Measurements from ENCODE around the gene NEK10.

NEK10 gene

DNA sequence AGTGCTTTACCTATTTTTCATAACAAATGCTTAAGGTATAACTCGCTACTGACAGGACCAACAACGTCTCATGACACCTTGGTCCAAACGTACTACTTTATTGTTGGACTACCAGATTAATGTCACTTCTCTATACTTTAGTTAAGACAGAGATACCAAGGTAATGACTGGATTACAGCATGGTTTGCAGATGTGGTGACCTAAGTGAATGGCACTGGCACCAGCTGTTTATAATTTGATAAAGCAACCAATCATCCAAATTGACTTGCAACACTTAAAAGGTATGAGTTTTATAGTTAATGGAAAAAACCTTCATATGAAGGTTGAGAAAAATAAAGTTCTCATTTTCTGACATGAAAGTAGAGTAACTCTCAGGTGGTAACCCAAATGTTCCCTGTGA is 209.0 kb downstream of the NEK10 start:
- DNase-seq: no peak

DNA sequence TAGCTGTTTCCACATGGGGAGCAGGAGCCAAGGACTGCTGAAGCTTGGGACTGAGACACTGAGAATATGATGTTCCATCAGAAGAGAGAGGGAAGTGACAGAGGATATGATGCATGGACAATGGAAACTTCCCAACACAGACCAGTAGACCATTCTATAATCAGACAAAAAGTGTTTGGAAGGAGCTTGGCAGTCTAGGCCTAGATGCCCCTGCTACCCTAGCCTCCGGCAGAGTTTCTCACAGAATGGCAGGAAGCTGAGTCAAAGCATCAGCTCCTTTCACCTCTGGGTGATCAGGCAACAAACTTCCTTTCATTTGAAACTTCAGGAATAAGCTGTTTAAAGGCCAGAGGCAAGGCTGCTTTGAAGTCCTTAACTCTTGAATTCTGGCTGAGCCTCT is 222.0 kb downstream of the NEK10 start:
- no peak for DNase-seq

DNA sequence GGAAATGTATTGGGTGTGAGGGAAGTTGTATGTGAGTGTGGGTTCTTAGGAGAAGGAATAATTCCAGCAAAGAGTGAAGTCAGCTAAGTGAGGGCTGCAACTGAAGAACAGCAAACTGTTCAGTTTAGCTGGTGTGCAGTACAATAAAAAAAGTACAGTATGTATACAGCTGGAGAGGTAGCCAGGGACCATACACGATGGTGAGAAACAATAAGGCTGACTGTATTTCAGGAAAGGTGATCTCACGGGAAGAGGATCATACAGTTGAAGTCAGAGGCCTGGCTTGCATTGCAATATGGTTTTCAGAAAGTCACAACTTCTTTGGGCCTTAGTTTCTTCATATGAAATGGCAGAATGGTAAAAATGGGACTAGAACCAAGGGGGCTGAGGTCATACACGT is 222.4 kb downstream of the NEK10 start:
- DNase-seq: no peak

DNA sequence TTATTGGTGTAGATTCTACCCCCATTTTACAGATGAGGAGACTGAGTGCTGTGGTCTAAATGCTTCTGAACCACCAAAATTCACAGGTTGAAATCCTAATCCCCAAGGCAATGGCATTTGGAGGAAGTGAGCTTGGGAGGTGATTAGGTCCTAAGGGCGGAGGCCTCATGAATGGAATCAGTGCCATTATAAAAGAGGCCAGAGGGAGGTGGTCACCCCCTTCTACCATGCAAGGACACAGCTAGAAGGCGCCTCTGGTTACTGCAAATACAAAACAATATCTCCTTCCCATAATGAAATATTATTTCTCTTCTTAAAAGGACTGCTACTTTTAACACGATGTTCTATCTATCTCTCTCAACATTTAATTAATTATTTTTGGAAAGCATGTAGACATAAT is 223.5 kb downstream of the NEK10 start:
- DNase-seq: no peak

DNA sequence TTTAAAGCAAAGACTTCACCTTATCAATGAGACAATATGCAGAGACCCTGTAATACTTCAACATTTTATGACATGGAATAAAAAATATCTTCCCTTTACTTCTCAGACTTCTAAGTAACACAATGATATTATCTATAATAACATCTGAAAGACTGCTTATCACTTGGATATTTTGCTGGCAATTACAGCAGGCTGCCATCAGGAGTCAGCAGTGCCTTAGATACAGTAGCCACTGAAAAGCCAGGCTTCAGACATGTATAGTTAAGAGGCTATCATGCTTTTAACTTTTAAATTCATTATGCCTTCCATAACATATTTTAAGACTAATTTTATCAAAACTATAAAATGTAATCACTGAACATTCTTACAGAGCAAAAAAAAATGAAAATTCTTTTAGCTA is 227.5 kb downstream of the NEK10 start:
- DNase-seq: no peak

DNA sequence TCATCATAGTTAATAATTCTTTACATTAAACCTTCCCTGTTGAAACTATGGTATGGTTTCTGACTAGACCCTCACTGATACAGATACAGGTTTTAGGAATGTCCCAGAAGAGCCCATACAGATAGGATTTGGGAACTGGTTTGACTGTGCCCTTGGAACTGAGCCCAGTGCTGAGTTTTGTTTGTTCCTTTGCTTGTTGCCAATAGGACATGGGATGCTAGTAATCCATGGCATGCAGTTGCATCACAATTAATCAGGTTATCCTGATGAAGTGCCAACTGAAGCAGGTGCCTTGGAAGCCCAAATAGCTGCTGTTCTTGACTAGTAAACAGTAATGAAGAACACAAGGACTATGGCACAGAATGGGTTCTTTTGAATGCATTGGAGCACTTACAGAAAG is 230.6 kb downstream of the NEK10 start:
- DNase-seq: no peak

DNA sequence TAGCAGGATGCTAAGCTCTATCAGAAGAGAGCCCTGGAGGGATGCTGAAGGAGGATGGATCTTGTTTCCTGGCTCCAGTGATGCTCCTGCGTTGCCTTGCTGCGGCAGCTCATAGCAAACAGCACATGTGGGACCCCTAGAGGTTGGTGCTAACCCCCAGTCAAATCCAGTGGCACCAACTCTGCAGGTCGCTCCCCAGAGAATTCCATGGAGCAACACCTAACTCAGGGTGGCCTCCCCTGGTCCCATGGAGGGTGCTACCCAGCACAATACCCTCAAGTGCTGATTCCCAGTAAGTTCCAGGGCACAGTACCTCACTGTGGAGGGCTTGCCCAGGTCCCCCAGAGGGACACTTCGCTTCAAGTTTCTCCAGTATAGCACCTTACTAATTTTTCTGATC is 231.2 kb downstream of the NEK10 start:
- no peak for DNase-seq

DNA sequence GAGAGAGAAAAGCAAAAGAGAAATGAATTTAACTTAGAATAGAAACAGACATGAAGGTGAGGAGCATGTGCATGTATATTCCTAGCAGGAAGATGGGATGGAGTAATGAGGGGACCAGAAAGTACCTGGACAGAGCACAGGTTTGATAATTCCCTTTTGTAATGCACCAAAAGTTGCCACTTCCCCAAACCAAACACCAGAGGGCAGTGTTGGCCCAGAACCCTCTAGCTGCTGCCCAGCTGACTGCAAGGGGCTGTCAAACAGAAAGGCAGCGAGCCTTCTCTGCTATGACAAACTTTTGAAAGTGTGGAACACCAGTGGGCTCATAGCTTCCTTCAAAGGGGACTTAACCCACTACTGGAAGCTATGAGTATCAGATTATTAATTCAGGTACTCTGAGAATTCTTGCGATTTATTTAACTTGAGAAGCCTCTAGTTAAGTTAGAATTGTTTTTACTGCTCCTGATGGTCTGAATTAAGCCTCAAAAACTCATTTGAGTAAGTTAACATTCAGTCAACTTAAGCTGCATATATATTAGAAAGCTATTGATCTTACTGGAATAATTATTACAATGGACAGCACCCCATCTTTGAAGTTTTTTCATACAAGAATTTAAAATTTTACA is 234.9 kb downstream of the NEK10 start:
- DNase-seq: no peak

DNA sequence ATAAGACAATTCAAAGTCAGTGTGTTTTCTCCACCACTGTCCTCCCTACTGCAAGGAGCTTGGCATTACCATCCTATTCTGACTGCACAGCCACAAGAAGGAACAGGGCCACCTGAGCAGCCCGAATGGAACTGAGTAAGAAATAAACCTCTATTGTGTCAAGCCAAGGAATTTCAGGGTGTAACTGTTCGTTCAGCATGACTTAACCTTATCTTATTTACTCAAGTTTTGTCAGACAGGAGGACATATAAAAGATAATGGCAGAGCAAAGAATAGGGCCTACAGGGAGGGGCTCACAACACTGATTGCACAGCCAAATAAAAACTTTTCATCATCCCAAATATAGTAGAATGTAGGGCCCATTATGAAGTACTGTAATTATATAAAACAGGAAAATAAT is 236.1 kb downstream of the NEK10 start:
- no peak for DNase-seq

DNA sequence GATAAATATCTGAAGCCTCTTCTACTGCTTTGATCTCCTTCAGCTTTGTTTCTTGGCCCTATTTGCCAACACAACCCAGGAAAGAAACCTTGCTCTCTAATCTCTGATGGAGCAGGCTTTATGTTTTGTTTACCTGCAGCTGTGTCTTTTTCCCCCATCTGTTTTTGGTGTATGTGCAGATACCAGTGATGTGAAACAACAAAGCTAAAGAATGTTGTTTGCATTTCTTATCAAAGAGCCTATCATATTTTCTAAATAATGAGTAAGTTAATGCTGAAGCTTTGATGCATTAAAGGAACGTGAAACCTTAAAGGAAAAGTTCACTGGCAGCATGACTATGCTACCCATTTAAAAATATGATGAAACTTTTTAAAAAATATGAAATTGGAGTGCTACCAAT is 238.4 kb downstream of the NEK10 start:
- no peak for DNase-seq

DNA sequence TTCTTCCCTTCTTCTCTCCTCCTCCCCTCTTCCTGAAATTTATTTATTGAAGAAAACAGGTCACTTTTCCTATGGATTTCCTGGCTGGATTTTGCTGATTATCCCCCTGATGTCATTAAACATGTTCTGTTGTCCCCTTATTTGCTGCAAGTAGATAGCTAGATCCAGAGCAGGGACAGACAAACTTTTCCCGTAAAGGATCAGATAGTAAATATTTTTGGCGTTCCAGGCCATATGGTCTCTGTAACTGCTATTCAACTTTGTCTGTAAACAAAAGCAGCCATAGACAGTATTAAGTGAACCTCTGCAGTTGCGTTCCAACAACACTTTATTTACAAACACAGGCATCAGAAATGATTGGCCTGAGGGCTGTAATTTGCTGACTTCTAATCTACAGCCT is 241.3 kb downstream of the NEK10 start:
- no peak for DNase-seq

DNA sequence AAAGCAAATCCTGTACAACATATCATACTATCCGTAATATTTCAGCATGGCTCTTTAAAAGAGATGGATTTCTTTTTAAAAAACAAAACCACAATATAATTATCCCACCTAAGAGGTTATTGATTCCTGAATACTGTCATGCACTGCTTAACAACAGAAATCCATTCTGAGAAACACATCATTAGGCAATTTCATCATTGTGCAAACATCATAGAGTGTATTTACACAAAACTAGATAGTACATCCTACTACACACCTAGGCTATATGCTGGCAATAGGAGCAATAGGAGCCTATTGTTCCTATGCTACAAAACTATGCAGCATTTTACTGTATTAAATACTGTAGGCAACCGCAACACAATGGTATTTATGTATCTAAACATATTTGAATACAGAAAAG is 242.0 kb downstream of the NEK10 start:
- peak; percentile 10 for DNase-seq

DNA sequence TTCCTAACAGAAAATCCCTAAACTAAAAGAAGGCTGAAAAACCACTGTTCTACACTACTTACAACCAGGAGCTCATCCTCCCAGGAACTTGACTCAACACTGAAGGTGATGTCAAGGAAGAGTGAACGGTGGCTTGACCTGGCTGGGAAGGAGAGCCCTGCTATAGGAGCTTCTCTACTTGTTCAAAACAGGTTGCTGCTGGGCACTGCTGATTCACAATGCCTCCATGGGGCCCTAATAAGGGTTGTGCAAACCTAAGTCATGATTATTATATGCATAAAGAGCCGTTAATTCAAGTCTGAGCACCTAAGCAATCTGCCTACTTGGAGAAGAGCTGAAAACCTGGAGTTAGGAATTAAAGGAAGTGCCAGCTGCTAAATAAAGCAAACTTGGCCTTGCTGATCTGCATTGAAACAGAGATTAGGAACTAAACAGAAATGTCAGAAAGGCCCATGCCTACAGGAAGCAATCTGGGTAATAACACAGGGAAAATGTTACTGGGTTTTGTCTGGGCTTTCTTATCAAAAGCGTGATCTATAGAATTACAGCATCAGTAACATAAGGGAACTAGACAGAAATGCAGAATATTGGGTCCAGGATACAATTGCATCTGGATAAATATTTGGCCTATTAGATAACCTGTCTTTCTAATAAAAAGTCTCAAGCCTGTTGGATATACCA is 243.2 kb downstream of the NEK10 start:
- DNase-seq: no peak

DNA sequence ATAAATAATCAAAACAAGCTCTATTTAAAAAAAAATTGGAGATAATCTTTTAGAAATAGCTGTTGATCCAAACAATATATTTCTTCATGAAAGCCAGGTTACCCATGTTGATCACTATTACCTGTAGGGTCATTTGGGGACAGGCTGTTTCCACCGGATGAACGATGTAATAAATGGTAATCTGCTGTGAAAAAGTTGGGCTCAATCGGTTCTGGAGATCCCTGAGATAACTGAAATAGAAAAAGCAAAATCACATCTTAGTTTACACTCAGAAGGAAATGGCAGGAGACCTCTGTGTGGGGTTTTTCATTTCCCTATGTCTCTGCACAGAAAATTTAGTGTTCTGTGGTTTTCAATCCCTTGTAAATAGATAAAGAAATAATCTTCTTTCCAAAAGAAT is 249.5 kb downstream of the NEK10 start:
- DNase-seq: no peak

DNA sequence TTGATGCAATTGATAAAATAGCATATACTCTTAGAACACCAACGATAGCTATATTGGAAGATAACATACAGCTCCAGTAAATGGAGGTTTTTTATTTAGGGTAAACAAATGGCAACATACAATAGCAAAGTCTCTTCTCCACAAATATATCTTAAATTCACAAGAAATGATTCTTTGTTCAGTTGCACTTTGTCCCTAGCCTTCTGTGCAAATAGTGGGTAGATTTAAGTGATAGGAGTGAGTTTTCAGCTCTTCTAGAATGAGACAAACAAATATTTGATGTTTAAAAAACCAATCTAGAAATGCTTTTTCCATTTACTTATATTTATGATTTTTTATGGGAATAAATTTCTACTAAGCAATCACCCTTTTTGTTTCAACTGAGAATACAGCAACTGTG is 253.8 kb downstream of the NEK10 start:
- DNase-seq: no peak

DNA sequence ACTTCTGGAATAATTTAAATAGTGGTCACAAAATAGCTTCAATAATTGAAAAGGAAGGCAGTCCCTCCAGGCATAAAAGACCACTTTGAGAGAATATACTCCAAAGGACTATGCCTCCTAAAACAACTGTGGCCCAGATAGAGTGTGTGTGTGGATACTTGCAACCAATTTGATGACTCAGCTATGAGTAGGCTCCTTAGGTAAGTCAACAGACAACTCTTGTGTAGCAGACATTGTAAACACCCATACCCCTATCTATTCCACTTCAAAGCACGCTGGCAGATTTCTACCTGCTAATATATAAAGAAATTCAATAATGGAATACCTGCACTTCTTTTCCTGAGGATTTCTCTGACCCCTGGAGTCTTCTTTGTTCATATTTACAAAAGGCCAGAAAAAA is 254.5 kb downstream of the NEK10 start:
- DNase-seq: no peak

DNA sequence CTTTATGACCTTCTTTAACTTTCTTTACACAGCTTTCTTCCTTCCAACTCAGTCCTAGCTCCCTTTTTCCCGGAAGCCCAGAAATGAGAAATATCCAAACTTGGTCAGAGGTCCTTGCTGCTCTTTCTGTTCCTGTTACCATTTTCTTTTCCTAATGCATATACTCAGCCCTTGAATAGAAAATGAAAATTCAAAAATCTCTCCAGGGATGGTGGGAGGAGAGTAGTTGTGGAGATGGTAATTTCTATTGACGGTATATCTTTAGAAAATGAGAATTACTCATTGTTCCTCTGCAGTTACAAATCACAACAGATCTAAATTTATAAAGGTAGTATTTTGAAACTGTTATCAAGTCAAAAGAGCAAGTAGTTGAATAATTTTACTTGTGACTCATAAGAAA is 255.1 kb downstream of the NEK10 start:
- DNase-seq: no peak

DNA sequence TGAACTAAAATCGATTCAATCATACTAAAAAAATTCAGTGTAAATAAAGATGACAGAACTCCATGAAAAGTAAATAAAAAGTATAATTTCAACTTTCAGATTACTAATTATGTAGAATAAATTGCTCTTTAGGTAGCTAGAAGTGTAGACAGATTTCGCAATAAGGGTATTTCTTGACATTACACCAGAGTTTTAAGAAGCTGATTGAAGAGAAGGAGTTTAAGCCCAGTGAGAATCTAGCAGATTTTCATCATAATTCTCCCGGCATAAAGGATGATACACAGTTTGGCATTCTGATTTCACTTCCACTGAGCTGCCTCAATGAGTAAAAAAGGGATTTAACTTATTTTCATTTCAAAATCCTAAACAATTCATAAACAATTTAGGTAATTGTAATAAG is 259.2 kb downstream of the NEK10 start:
- DNase-seq: no peak

DNA sequence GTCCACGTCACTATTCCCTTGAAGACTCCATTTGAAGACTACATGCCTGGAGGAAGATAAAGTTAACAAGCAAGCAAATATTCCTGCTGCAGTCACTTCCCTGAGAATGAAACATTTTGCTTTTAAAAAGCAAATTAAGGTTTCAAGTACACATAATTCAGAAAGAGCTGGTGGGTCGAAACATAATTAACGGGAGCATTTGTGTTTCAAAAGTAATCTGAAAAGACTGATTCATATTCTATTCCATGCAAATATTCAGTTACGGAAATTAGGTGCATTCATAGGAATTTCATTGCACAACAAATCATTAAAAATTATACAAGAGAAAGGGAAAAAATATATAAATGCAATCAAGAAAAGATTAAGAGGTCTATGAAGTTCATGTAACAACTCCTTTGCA is 260.9 kb downstream of the NEK10 start:
- DNase-seq: no peak

DNA sequence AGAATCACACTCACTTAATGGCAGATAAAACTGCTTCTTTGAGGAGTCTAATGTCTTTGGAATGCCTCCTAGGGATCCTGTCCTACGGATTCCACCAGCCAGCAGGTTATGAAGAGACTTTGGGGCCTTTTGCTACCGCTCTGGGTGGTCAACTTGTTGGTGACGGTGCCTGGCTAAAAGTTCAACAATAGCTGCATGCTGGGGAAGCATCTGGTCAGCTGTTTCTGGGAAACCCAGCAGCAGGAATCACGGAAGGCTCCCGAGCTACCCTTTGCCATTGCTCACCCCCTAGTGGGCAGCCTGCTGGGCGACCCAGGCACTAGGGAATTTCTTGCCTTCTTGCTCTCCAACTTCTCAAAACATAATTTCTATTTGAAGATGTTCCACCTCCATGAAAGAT is 263.3 kb downstream of the NEK10 start:
- DNase-seq: no peak

DNA sequence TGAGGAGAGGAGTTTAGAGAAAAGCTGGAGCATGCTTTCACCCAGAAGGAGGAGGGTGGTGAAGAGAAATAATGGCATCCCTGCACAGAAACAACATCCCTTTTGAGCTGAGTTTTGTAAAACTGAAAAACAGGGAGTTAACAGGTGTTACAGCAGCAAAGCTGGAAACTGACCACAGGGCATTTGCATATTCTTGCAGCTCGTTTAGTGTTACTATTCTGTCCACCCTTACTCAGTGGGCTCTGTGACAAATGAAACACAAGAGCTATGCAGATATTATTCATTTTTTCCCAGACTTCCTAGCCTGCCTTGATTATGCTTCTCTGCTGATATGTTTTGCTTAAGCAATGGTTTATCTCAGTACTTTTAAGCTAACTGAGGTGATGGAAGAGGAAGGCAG is 272.0 kb downstream of the NEK10 start:
- no peak for DNase-seq

DNA sequence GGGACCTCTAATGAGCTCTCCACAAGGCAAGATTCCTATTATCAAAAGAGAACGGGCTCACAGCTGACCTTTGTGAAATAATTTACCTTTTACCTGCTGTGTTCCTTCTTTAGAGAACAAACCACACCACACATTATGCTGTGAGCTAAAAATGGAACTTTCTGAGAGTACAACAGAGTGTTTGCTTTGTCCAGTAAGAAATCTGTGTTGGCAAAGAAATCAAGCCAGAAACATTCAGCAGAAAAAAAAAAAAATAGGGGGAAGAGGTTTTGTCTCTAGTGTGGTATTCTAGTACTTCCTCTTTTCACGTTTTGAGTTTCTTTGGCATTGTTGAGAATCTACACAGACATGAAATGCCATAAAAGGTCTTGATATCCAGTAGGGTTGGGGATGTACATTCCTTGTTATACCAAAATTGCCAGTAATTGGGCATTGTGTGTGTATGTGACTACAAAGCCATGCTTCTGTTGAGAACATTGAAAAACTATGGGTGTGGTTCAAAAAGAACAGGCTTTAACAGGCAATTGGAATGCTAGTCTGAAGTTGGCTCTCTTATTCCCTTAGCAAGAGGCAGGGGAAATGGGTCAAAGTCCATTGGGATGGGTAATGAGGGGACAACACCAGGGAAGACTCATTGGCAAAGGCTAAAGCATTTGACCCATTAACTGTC is 273.5 kb downstream of the NEK10 start:
- no peak for DNase-seq

DNA sequence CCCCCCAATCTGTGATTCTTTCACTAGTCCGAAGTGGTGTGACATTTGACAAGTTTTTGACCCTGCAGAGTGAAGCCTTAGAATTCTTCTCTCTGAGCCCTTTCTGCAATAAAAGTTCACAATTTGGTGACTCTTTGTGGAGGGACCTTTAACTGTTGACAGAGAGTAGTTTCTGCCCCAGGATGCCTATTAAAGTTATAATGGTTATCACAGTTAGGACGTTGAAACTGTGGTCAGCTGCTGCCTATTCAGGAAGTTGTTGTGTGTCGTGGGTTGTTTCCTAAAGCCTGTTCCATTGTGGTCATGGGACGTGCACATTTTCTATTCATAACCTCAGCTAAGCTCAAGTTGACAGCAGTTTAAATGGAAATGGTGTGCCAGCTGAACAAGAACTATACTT is 274.5 kb downstream of the NEK10 start:
- DNase-seq: no peak

DNA sequence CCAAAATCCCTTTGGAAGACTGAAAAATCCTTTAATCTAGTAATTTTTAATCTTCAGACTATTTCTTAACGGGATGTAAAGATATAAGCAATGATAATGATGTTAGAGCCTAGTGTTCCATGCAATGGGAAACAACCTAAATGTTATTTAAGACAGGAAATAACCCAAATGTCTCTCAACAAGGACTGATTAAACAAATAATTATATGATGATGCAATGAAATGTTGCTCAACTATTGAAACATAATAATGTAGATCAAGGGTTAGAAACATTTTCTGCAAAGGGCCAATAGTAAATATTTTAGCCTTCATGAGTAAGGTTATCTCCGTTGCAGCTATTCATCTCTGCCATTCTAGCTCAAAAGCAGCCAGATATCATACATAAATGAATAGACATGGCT is 275.4 kb downstream of the NEK10 start:
- no peak for DNase-seq
